Loucy (cell line): ENCODE data around the gene KLF2.

Experiments
- H2AFZ ChIP-seq: fragments of 200-600 bp; sonication (generic); 2 replicates; pipeline ENCODE4 v1.6.0; 2016; ENCODE audit warnings: antibody characterized with exemption, mild to moderate bottlenecking, low read length, moderate library complexity
- H3F3A ChIP-seq: fragments of 200-600 bp; 2 replicates; pipeline ENCODE4 v1.6.0; 2016; ENCODE audit warnings: antibody characterized with exemption, low read depth, mild to moderate bottlenecking
- H3K27me3 ChIP-seq: fragments of 200-600 bp; sonication (generic); 2 replicates; pipeline ENCODE4 v1.6.1; 2014; ENCODE audit warnings: low read length, mild to moderate bottlenecking; ENCODE audit not compliant: insufficient read depth, poor library complexity, severe bottlenecking
- H3K36me3 ChIP-seq: fragments of 200-600 bp; sonication (generic); 2 replicates; pipeline ENCODE4 v1.6.1; 2016; ENCODE audit warnings: low read length; ENCODE audit not compliant: insufficient read depth
- H3K4me1 ChIP-seq: fragments of 200-600 bp; sonication (generic); 2 replicates; pipeline ENCODE4 v1.5.1; 2014; ENCODE audit warnings: low read length, mild to moderate bottlenecking; ENCODE audit not compliant: insufficient read depth, poor library complexity, severe bottlenecking
- H3K4me2 ChIP-seq: fragments of 200-600 bp; sonication (generic); 2 replicates; pipeline ENCODE4 v1.6.0; 2014; ENCODE audit warnings: antibody characterized with exemption, low read length, low read depth, mild to moderate bottlenecking; ENCODE audit not compliant: poor library complexity, severe bottlenecking
- H3K4me3 ChIP-seq: fragments of 200-600 bp; sonication (generic); 2 replicates; pipeline ENCODE4 v1.5.1; 2014; ENCODE audit warnings: low read length, mild to moderate bottlenecking, mixed read lengths; ENCODE audit not compliant: poor library complexity, severe bottlenecking
- H3K79me2 ChIP-seq: fragments of 200-600 bp; sonication (generic); 2 replicates; pipeline ENCODE4 v1.6.1; 2014; ENCODE audit warnings: low read length; ENCODE audit not compliant: insufficient read depth
- H3K9ac ChIP-seq: fragments of 200-600 bp; sonication (generic); 2 replicates; pipeline ENCODE4 v1.6.0; 2014; ENCODE audit warnings: mild to moderate bottlenecking, low read depth, low read length, moderate library complexity; ENCODE audit not compliant: poor library complexity, severe bottlenecking
- H3K9me2 ChIP-seq: fragments of 200-600 bp; sonication (generic); replicated peaks from 2 replicates; pipeline ENCODE4 v1.6.1; 2016; ENCODE audit warnings: low read depth, low read length, mixed read lengths
- H3K9me3 ChIP-seq: fragments of 200-600 bp; sonication (generic); 2 replicates; pipeline ENCODE4 v1.6.1; 2014; ENCODE audit warnings: mild to moderate bottlenecking, antibody characterized with exemption, low read length, low read depth; ENCODE audit not compliant: insufficient read depth
- H4K20me1 ChIP-seq: fragments of 200-600 bp; sonication (generic); 2 replicates; pipeline ENCODE4 v1.6.0; 2014; ENCODE audit warnings: antibody characterized with exemption, low read length, mild to moderate bottlenecking; ENCODE audit not compliant: insufficient read depth, poor library complexity, severe bottlenecking
- CTCF ChIP-seq: fragments of 200-600 bp; sonication (generic); conservative IDR thresholded peaks from 2 replicates; pipeline ENCODE4 v1.5.1; 2014; ENCODE audit warnings: mild to moderate bottlenecking, antibody characterized with exemption, low read length
- EZH2phosphoT487 ChIP-seq: fragments of 200-600 bp; IDR thresholded peaks from 2 replicates; pipeline ENCODE4 v1.6.1; 2018; ENCODE audit warnings: antibody characterized with exemption, mild to moderate bottlenecking, moderate library complexity, borderline replicate concordance

KLF2 gene

GRCh38 chr19:16355293-16356043, 30.8 kb downstream of the KLF2 start:
- Histone ChIP-seq H3K9me2 (no peaks in the 10 kb centered on the region), H2AFZ (no peak overlapping the region), H3K9ac (no peak overlapping the region), H3K4me2 (no peak overlapping the region), H3K9me3 (no peaks in the 10 kb centered on the region), H4K20me1 (no peaks in the 10 kb centered on the region), H3K27me3 (no peaks in the 10 kb centered on the region), H3K36me3 (no peaks in the 10 kb centered on the region), H3K4me3 (no peak overlapping the region), H3K79me2 (no peaks in the 10 kb centered on the region), H3K4me1 (no peaks in the 10 kb centered on the region), H3F3A (no peaks in the 10 kb centered on the region)
- TF ChIP-seq CTCF (no peak), EZH2phosphoT487 (no peak)

DNA sequence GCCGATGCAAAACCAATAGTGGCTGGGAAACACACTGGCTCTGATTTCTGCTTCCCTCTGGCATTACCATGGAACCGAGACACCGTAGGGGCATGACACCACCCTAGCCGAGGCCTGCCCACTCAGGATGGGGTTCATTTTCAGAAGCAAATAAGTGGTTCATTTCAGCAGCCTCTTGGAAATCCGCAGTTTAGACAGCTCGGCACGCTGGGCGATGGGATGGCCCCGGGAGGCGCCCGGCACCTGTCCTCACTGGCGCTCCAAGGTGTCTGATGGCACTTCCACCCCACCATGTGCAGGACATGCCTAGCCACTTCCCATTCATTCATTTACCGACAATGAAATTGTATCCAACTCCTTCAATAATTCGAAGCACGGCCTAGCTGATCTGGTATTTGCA, 33.8 kb downstream of the KLF2 start:
- no peak overlapping the region for H3K4me3 ChIP-seq
- no peaks in the 10 kb centered on the region for H3K27me3 ChIP-seq
- H3K4me2 ChIP-seq, result no peak overlapping the region
- H3K9me2 ChIP-seq, result no peaks in the 10 kb centered on the region
- no peaks in the 10 kb centered on the region for H3K79me2 ChIP-seq
- H3K36me3 ChIP-seq, result no peaks in the 10 kb centered on the region
- H3F3A ChIP-seq, result no peaks in the 10 kb centered on the region
- no peaks in the 10 kb centered on the region for H4K20me1 ChIP-seq
- no peaks in the 10 kb centered on the region for H3K9me3 ChIP-seq
- H3K4me1 ChIP-seq, result no peaks in the 10 kb centered on the region
- TF ChIP-seq CTCF (no peak), EZH2phosphoT487 (no peak)
- H3K9ac ChIP-seq, result no peak overlapping the region
- no peak overlapping the region for H2AFZ ChIP-seq

GRCh38 chr19:16359074-16359473, 34.4 kb downstream of the KLF2 start:
- no peaks in the 10 kb centered on the region for H4K20me1 ChIP-seq
- H3K9me2 ChIP-seq, result no peaks in the 10 kb centered on the region
- no peaks in the 10 kb centered on the region for H3K9me3 ChIP-seq
- no peaks in the 10 kb centered on the region for H3K27me3 ChIP-seq
- TF ChIP-seq CTCF, result no peak
- TF ChIP-seq EZH2phosphoT487, result no peak
- H2AFZ ChIP-seq, result no peak overlapping the region
- H3K36me3 ChIP-seq, result no peaks in the 10 kb centered on the region
- H3K9ac ChIP-seq, result no peak overlapping the region
- no peaks in the 10 kb centered on the region for H3K4me1 ChIP-seq
- no peaks in the 10 kb centered on the region for H3K79me2 ChIP-seq
- H3K4me3 ChIP-seq, result no peak overlapping the region
- H3K4me2 ChIP-seq, result no peak overlapping the region
- no peaks in the 10 kb centered on the region for H3F3A ChIP-seq
